Gastroesophageal sphincter (tissue), 3 donors: ENCODE results near the gene GXYLT2.

Source experiments
- CTCF ChIP-seq, 4 experiments: fragments of 200-600 bp in 2 of 4; fragments of 450-650 bp in 2 of 4; sonication (generic) in 1 of 4; IDR thresholded peaks; one replicate each; pipeline ENCODE4 v1.5.1; 2017 to 2019; ENCODE audit warnings: antibody characterized with exemption in 4 of 4, mild to moderate bottlenecking in 2 of 4, moderate library complexity in 2 of 4
- POLR2A ChIP-seq, 2 donors: fragments of 450-650 bp; IDR thresholded peaks; one replicate each; pipeline ENCODE4 v1.6.1; 2017; ENCODE audit warnings: antibody characterized with exemption in 2 of 2, mild to moderate bottlenecking in 2 of 2, moderate library complexity in 1 of 2

DNA sequence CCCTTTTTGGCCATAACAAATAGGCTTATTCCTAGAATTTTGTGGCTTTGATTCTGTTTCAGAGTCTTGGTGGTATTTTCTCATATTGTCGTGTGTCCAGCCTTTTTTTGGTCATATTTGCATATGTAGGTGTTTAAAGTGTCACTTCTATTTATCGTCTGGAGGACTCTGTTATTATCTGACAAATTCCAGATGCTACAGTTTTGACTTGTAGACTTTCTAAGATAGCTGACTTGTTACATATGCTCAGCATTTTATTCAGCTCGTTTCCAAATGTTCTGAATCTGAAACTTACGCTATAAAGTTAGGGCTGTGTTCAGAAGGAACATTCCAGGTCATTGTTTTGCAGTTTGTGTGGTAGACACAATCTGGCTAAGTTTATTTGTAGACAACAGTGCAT lies 110.6 kb downstream of the GXYLT2 start:
- TF ChIP-seq CTCF (IDR thresholded peaks at IDR 0.05) = no peak
- TF ChIP-seq POLR2A (IDR thresholded peaks at IDR 0.05) = no peak
